Stimulated activated CD4-positive, alpha-beta T cell treated with anti-CD3 and anti-CD28 coated beads, Interleukin-2, amount 100 ng/mL, for 4 hours (primary cell): Measurements from ENCODE around the gene MSTO1.
A peak's percentile ranks its signal among the peaks of the same experiment; 100 is the strongest.
"Not testable (repeated sequence)": the region's sequence is repeated elsewhere in the genome, so short reads cannot be mapped to it uniquely, and the experiment has no call there.

Source experiments
- DNase-seq: peaks from one replicate; pipeline ENCODE4 v3.0.0-alpha.2; 2020; ENCODE audit warnings: low read depth

The MSTO1 gene

GRCh38 chr1:155609515-155610256 lies at the start of gene MSTO1:
Gene MSTO1 (plus strand): TSS chr1:155610218. CDS start chr1:155610249, 31 bp downstream.
- DNase-seq: peak; percentile 98

GRCh38 chr1:155561779-155562580 lies 48.0 kb upstream of the MSTO1 start:
- DNase-seq: peak; percentile 53

GRCh38 chr1:155562581-155563376 lies 47.2 kb upstream of the MSTO1 start, which contains the start of gene ASH1L:
Gene ASH1L (minus strand): TSS chr1:155562803. CDS start chr1:155521519, 41,284 bp downstream.
- peak; percentile 92 for DNase-seq

GRCh38 chr1:155563377-155564022 lies 46.5 kb upstream of the MSTO1 start:
- DNase-seq: peak; percentile 2

- DNase-seq: no peak
Observed at GRCh38 chr1:155569988-155570592, 39.9 kb upstream of the MSTO1 start.

- no peak for DNase-seq
Observed at GRCh38 chr1:155570593-155570990, 39.4 kb upstream of the MSTO1 start.

GRCh38 chr1:155574077-155574476 lies 35.9 kb upstream of the MSTO1 start:
- DNase-seq: no peak

GRCh38 chr1:155575608-155576007 lies 34.4 kb upstream of the MSTO1 start:
- DNase-seq: not testable (repeated sequence)

- DNase-seq: not testable (repeated sequence)
Observed at GRCh38 chr1:155583846-155584245, 26.2 kb upstream of the MSTO1 start.

GRCh38 chr1:155589282-155589681 lies 20.7 kb upstream of the MSTO1 start:
- not testable (repeated sequence) for DNase-seq

- DNase-seq: not testable (repeated sequence)
Observed at GRCh38 chr1:155590516-155591247, 19.3 kb upstream of the MSTO1 start.

GRCh38 chr1:155591770-155592169 lies 18.2 kb upstream of the MSTO1 start:
- DNase-seq: peak; percentile 13

- not testable (repeated sequence) for DNase-seq
Observed at GRCh38 chr1:155595877-155596474, 14.0 kb upstream of the MSTO1 start.

- DNase-seq: no peak
Observed at GRCh38 chr1:155596864-155597263, 13.2 kb upstream of the MSTO1 start.

- DNase-seq: no peak
Observed at GRCh38 chr1:155598842-155599331, 11.1 kb upstream of the MSTO1 start.

- DNase-seq: not testable (repeated sequence)
Observed at GRCh38 chr1:155599828-155600572, 10.0 kb upstream of the MSTO1 start.

GRCh38 chr1:155607708-155608107 lies 2.3 kb upstream of the MSTO1 start:
- DNase-seq: no peak

GRCh38 chr1:155608888-155609225 lies 1.2 kb upstream of the MSTO1 start:
- DNase-seq: no peak

- not testable (repeated sequence) for DNase-seq
Observed at GRCh38 chr1:155610257-155610647, 234 bp downstream of the MSTO1 start.
